ENCODE measurements around the gene KRTAP22-1.

The KRTAP22-1 gene

GRCh38 chr21:30628109-30628508 lies 27.2 kb downstream of the KRTAP22-1 start:
- DNase-seq = no peak

DNA sequence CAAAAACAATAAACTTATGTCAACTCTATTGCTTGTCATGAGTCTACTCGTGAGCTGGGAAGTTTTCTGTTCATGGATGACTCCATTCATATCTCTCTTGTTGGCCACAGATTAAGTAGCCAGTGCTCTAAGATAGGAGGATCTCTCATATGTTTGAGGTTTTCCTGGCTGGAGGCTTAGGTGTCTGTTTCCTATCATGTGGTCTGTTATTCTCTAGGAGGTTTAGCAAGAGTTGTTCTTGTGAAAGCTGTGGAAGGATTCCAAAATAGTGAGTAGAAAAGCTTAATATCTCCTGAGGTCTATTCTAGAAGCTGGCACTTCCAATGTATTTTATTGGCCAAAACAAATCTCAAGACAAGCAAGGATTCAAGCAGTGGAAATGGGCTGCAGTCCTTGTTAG lies 28.3 kb downstream of the KRTAP22-1 start:
- no peak for DNase-seq

DNA sequence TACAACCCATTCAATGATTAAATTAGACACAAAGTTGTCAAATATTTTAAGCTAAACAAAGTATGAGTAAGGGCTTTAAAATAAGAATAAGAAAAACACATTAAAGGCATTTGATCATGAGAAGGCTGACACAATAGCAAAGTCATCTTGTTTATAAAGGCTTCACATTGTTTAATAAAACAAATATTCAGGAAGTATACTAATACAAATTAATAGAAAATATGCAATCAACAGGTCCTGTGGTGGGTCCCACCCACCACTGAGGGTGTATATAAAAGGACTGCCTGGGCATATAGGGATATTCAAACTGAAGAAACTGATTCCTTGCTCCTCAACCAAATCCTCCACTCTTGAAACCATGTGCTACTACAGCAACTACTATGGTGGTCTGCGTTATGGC lies 34.0 kb downstream of the KRTAP22-1 start, which contains the start of gene KRTAP20-2:
Gene KRTAP20-2 (plus strand): TSS at position 301 of the 400 bp plus-strand sequence. CDS start 58 bp downstream, at position 359.
- DNase-seq = no peak

GRCh38 chr21:30638686-30639085 lies 37.8 kb downstream of the KRTAP22-1 start:
- DNase-seq = no peak

- DNase-seq = no peak
Measured at GRCh38 chr21:30642564-30642963, 41.7 kb downstream of the KRTAP22-1 start, which contains the start of gene KRTAP20-3. KRTAP20-3 (plus strand) TSS chr21:30642864.

DNA sequence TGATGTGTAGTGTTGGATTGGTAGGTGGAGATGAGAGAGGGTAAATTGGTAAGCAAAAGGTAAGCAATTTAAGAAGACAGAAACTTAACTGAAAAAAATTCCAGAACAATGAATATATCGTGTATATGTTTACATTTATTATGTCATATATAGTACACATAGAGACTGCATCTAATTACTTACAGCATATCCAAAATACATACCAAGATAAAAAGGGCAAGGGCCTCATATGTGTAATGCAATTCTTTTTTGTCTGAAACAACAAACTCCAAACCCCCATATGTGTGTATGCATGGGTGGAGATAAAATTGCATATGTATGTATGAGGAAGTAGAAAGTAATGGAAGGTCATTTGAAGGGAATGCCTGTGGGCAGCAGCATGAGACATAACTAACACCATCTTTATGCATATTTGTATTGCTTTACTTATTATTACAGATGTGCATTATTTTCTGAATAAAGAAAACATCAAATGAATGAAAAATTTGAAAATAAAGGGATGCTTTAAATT lies 46.1 kb downstream of the KRTAP22-1 start:
- DNase-seq = no peak
